GM18498 (cell line): ENCODE measurements around the gene TRMT112.

Source experiments
- ATAC-seq: cut with Tn5 transposase; IDR thresholded peaks from one replicate; pipeline ENCODE4 v1.9.1; 2021; ENCODE audit warnings: mild to moderate bottlenecking, moderate library complexity; ENCODE audit not compliant: unreplicated experiment

TRMT112 gene

GRCh38 chr11:64294774-64295173, 22.6 kb downstream of the TRMT112 start:
- ATAC-seq, result no peak

DNA sequence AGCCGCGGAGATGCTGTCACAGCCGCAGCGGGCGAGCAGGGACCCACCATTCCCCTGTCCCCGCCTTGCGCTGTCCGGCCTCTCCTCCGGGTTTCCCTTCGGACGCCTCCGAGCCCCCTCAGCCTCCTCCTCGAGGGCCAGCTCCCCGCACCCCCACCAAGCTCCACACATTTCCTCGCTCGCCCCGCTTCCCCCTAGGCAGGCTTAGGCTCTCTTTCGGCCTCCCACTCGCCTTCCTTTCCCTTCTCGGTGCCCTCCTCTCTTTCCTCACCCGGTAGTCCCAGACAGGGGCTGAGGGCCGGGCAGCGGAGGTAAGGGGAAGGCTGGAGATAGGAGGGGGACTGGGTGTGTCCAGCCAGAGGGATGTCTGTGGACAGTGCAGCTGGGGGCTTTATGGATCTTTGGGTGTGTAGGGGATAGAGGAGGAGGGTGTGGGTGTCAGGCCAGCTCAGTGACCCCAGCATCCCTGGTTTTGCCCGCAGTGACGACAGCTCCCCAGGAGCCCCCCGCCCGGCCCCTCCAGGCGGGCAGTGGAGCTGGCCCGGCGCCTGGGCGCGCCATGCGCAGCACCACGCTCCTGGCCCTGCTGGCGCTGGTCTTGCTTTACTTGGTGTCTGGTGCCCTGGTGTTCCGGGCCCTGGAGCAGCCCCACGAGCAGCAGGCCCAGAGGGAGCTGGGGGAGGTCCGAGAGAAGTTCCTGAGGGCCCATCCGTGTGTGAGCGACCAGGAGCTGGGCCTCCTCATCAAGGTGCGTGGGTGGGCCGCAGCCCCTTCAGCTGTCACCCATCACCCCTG, 24.7 kb downstream of the TRMT112 start:
- no peak for ATAC-seq

DNA sequence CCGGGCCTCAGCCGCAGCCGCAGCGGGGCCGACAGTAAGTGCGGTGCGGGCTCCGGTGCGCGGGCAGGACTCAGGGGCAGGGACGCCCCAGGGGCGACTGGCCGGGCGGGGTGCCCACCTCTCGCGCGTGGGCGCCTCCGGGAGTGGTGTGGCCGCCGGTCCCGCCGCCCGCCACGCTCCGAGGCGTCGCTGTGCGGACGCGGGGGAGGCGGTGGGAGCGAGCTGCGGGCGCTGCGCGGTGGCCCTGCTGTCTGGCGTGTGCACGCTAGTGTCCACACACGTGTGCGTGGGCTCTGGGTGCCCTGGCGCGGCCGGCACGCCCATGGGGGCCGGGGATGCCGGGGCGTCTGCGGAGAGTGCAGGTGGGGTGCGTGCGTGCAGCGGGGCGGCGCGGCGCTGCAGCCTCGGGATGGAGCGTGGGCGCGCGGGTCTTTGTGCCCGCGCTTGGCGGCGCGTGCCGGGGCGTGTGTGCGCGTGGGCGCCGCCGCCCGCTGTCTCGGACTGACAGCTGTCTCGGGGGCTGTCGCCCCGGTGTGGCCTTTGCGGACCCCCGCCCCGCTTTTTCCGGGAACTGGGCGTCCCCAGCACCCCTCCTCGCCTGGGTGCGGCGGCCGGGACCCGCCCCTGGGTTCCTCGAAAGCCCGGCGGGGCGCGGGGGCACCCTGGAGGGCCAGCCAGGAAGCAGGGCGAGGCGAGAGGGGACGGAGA, 25.5 kb downstream of the TRMT112 start:
- ATAC-seq, result no peak

GRCh38 chr11:64291262-64291751, 26.1 kb downstream of the TRMT112 start, which contains the start of gene KCNK4:
Gene KCNK4, plus strand, starts transcription at chr11:64291302. Its CDS starts 1,717 bp downstream, at chr11:64293019.
- ATAC-seq, result no peak

GRCh38 chr11:64290352-64291261, 26.8 kb downstream of the TRMT112 start:
- no peak for ATAC-seq

DNA sequence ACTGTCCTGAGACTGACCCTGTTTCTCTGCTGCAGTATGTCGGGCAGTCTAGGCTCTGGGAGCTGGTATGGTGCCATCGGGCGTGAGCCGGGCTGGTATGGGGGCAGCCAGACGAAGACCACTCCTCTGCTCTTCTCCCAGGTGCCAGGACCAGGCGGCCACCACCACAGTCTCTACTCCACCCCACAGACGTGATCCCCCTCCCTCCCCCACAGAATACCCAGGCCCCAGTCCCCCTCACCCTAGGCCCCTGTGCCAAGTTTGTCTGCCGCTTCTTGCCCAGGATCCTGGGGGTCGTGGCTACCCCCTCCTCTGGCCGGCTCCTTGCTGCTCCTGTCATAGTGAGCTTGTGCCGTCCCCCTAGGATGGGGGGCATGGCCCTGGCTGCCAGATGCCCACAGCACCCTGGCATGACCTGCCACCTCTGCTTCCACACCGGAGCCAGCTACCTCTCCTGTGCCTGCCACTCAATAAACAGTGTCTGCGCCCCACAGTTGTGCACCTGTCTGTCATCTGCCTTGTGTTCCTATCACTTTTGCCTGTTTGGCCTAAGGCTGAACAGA, 28.3 kb downstream of the TRMT112 start:
- no peak for ATAC-seq

DNA sequence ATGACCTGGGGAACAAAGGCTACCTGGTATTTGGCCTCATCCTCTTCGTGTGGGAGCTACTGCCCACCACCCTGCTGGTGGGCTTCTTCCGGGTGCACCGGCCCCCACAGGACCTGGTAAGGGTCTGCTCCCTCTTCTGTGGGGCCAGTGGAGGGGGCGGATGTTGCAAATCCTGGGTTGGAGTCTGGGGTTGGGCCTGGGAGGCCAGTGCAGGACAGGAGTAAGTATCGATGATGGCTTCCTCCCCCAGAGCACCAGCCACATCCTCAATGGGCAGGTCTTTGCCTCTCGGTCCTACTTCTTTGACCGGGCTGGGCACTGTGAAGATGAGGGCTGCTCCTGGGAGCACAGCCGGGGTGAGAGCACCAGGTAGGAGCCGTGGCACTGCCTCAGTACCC, 29.0 kb downstream of the TRMT112 start:
- no peak for ATAC-seq

DNA sequence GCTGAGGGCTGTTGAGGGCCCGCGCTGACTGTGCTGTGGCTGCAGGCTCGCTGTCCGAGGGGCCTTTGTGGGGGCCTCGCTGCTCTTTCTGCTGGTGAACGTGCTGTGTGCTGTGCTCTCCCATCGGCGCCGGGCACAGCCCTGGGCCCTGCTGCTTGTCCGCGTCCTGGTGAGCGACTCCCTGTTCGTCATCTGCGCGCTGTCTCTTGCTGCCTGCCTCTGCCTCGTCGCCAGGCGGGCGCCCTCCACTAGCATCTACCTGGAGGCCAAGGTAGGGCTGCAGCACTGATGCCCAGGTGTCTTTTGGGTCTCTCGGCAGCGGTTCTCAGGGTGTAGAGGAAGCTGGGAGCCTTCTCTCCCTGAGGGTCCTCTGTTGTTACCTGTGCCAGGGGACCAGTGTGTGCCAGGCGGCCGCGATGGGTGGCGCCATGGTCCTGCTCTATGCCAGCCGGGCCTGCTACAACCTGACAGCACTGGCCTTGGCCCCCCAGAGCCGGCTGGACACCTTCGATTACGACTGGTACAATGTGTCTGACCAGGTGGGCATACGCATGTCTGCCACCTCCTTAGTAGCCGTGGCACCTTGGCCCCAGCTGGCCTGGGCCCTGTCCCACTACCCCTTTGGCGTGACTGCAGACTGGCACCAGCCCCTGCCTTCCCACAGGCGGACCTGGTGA, 29.5 kb downstream of the TRMT112 start:
- no peak for ATAC-seq

DNA sequence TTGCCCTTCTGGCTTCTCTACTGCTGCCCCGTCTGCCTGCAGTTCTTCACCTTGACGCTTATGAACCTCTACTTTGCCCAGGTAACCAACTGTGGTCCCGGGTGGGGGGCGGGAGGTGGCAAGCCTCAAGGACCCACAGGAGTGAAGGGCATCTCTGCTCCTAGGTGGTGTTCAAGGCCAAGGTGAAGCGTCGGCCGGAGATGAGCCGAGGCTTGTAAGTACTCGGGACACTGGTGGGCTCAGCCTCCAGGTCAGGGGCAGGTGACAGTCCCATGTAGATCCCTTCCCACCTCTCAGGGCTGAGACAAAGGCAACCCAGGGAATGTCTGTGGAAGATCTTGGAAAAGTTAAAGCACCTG, 30.6 kb downstream of the TRMT112 start:
- no peak for ATAC-seq

DNA sequence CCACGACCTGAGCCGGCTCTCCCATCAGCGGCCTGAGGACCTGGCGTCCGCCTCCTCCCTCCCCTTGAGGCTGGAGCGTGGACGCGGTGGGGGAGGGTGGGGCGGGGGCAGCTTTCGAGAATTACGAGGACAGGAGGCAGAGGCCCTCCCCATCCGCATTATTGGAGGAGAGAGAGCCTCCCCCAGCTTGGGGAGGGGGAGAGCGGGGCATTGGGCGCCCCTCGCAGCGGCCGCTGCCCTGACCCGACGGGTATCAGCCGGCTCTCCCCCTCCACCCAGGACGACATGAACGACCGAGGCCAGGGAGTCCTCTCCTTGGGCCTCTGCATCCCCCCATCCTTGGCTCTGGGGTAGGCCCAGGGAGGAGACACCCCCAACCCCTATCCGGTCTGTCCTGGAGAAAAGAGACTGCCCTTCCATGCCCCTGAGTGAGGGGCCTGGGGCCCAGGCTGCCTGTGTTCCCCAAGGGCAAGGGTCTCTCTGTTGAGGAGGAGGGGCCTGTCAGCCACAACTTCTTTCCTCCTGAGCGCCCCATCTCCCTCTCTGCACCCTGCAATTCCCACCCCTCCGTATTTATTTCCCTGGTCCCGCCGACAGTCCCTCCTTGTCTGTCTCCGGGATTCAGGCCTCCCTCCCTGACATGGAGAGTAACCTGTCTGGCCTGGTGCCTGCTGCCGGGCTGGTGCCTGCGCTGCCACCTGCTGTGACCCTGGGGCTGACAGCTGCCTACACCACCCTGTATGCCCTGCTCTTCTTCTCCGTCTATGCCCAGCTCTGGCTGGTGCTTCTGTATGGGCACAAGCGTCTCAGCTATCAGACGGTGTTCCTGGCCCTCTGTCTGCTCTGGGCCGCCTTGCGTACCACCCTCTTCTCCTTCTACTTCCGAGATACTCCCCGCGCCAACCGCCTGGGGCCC, 31.2 kb downstream of the TRMT112 start:
- no peak for ATAC-seq

GRCh38 chr11:64284962-64285884, 32.1 kb downstream of the TRMT112 start, which contains the start of gene GPR137:
Gene GPR137, plus strand, starts transcription at chr11:64285848. Its CDS starts 677 bp downstream, at chr11:64286525.
- ATAC-seq, result peak; percentile 62

DNA sequence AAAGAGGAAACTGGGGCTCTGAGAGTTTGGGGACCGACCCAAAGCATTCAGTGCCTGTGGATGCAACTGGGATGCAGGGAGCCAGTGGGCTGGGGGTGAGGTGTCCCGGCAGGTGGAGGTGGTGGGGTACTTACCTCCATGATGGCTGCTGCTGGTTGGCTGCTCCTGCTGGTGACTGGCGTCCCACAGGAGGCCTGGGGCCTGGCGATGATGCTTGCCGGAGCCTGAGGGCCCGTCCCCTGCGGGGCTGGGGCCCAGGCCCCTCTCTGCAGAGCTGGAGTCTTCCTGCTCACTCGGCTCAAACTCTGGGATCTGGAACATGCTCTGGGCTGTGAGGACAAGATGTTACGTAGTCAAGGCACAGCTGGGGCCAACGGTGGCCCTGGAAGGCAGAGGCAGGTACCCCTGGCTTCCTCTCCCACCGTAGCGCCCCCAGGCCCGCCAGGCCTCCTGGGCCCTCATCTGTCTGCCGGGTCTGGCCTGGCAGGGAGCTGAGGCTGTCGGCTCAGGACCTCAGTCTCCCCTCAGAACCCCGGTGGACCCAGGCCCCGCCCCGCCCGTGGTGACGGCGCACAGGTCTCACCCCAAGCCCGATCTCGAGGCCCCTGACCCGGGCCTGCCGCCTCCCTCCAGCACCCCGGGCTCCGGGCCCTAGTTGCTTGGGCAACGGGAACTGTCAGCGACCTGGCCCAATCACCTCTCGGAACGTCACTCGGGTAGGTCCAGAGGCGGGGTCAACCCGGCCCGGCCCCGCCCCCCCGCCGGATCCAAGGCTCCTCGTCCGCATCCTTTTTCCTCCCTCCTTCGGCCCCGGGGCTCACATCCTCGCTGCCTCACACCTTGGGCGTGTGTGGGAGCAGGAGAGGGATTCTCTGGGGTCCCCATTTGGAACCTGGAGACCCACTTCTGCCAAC, 33.1 kb downstream of the TRMT112 start, which contains the start of gene BAD:
BAD (minus strand) TSS at position 618 of the 914 bp plus-strand sequence; CDS start at position 321, 297 bp downstream.
- peak; percentile 67 for ATAC-seq

DNA sequence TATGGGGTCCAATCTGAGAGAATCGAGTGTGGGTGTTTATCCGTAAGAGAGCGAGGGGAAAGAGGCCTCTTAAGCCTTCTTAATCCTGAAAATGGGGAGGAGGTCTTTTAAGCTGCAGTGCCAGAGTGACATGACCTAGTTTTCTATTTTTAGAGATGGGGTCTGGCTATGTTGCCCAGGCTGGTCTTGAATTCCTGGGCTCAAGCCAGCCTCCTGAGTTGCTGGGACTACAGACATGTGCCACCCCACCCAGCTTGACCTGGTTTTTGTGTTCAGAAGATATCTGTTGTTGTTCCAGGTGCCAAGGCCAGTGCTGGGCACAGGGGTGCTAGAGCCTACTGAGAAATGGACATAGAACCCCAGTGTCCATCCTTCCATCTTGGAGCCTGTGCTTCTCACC, 34.3 kb downstream of the TRMT112 start:
- ATAC-seq, result no peak

DNA sequence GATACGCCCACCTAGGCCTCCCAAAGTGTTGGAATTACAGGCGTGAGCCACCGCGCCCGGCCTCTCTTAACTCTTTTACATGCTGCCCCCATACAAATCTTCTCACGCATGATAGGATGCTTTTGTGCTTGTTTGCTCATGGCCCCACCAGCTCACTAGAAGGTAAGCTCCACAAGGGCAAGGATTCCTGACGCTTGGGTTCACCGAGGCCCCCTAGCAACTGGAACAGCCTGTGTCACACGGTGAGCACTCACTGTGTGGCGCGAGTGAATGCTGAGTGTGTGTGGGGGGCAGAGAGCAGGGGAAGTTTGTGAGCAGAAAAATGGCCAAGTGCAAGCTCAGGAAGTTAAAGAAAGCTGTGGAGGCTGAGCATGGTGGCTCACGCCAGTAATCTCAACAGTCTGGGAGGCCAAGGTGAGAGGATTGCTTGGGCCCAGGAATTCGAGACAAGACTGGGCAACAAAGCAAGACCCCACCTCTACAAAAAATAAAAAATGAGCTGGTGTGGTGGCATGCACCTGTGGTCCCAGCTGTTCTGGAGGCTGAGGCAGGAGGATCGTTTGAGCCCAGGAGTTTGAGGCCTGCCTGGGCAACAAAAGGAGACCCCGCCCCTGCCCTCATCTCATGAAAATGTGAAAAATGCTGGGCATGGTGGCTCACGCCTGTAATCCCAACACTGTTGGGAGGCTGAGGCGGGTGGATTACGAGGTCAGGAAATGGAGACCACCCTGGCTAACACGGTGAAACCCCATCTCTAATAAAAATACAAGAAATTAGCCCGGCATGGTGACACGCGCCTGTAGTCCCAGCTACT, 35.2 kb downstream of the TRMT112 start:
- ATAC-seq, result no peak

GRCh38 chr11:64278576-64279190, 38.7 kb downstream of the TRMT112 start:
- ATAC-seq, result no peak
